NB4 (cell line): ENCODE results near the gene GALNT2.

Source experiments
- MAX ChIP-seq: IDR thresholded peaks from 2 replicates; pipeline ENCODE4 v1.6.1; 2011; ENCODE audit warnings: low read depth, low read length
- MYC ChIP-seq: IDR thresholded peaks from 2 replicates; pipeline ENCODE4 v1.6.1; 2011; ENCODE audit warnings: low read depth, low read length
- POLR2A ChIP-seq: IDR thresholded peaks from 2 replicates; pipeline ENCODE4 v1.6.1; 2011; ENCODE audit warnings: mild to moderate bottlenecking; ENCODE audit not compliant: insufficient read length; ENCODE audit errors: extremely low read depth
- TF ChIP-seq, protein P1 (sequence below): IDR thresholded peaks from one replicate; pipeline ENCODE4 v1.5.1; 2012; ENCODE audit warnings: low read depth, low read length

GRCh38 chr1:230082211-230082610 lies 15.2 kb downstream of the GALNT2 start:
- TF ChIP-seq MAX: no peak
- TF ChIP-seq, protein P1, sequence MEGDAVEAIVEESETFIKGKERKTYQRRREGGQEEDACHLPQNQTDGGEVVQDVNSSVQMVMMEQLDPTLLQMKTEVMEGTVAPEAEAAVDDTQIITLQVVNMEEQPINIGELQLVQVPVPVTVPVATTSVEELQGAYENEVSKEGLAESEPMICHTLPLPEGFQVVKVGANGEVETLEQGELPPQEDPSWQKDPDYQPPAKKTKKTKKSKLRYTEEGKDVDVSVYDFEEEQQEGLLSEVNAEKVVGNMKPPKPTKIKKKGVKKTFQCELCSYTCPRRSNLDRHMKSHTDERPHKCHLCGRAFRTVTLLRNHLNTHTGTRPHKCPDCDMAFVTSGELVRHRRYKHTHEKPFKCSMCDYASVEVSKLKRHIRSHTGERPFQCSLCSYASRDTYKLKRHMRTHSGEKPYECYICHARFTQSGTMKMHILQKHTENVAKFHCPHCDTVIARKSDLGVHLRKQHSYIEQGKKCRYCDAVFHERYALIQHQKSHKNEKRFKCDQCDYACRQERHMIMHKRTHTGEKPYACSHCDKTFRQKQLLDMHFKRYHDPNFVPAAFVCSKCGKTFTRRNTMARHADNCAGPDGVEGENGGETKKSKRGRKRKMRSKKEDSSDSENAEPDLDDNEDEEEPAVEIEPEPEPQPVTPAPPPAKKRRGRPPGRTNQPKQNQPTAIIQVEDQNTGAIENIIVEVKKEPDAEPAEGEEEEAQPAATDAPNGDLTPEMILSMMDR: no peak
- TF ChIP-seq POLR2A: no peak
- TF ChIP-seq MYC: no peak
